Neural crest cell (in vitro differentiated cells): ENCODE measurements around the gene GABRR3. TPM values are rescaled to one million over a fixed set of nuclear protein-coding genes. Genes with fewer than 3 reads are reported as not detected.
"Not testable (repeated sequence)": the region's sequence is repeated elsewhere in the genome, so short reads cannot be mapped to it uniquely, and the experiment has no call there.

Experiments used
- DNase-seq: peaks from one replicate; pipeline ENCODE4 v3.0.0; 2021; ENCODE audit warnings: low read depth, mixed read lengths, low spot score
- H3K27ac Mint-ChIP-seq: one replicate; pipeline ENCODE4 v1.8.0; 2021; ENCODE audit warnings: mild to moderate bottlenecking, mixed read lengths; ENCODE audit not compliant: unreplicated experiment
- H3K27me3 Mint-ChIP-seq: 2 replicates; pipeline ENCODE4 v1.8.0; 2021; ENCODE audit warnings: low read depth, mild to moderate bottlenecking, mixed read lengths
- H3K36me3 Mint-ChIP-seq: 2 replicates; pipeline ENCODE4 v1.8.0; 2021; ENCODE audit warnings: low read depth, mild to moderate bottlenecking, mixed read lengths
- H3K4me1 Mint-ChIP-seq: 2 replicates; pipeline ENCODE4 v1.8.0; 2021; ENCODE audit warnings: mixed read lengths
- H3K4me3 Mint-ChIP-seq: one replicate; pipeline ENCODE4 v1.8.0; 2021; ENCODE audit warnings: mild to moderate bottlenecking, mixed read lengths
- H3K9me3 Mint-ChIP-seq: 2 replicates; pipeline ENCODE4 v1.8.0; 2021; ENCODE audit warnings: mixed read lengths
- total RNA-seq: library from RNA; stranded (reverse); gene quantifications from 2 replicates; pipeline ENCODE4 v1.2.1, GENCODE V29; 2021
- TF ChIP-seq, protein P1 (sequence below): fragments of 200-600 bp; sonication (generic); conservative IDR thresholded peaks from 2 replicates; pipeline ENCODE4 v1.5.0; 2021; ENCODE audit warnings: antibody characterized with exemption, mild to moderate bottlenecking

The GABRR3 gene
- total RNA-seq, 1 donor from 2014 or later, result not detected

DNA sequence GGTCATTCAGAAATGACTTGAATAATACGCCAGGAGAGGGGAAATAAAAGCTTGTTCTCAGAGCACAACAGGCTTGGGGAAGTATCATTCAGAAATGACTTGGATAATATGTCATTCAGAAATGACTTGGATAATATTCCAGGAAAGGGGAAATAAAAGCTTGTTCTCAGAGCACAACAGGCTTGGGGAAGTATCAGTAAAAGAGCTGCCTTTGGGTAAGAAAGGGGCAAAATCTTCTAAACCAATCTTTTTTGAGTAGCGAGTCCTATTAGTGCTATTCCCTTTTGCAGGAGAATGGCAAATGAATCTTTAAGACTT lies 20.9 kb downstream of the GABRR3 start:
- no peak for DNase-seq
- TF ChIP-seq, protein P1, sequence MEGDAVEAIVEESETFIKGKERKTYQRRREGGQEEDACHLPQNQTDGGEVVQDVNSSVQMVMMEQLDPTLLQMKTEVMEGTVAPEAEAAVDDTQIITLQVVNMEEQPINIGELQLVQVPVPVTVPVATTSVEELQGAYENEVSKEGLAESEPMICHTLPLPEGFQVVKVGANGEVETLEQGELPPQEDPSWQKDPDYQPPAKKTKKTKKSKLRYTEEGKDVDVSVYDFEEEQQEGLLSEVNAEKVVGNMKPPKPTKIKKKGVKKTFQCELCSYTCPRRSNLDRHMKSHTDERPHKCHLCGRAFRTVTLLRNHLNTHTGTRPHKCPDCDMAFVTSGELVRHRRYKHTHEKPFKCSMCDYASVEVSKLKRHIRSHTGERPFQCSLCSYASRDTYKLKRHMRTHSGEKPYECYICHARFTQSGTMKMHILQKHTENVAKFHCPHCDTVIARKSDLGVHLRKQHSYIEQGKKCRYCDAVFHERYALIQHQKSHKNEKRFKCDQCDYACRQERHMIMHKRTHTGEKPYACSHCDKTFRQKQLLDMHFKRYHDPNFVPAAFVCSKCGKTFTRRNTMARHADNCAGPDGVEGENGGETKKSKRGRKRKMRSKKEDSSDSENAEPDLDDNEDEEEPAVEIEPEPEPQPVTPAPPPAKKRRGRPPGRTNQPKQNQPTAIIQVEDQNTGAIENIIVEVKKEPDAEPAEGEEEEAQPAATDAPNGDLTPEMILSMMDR, result no peak
- H3K27ac Mint-ChIP-seq, result no peak overlapping the region
- no peaks in the 10 kb centered on the region for H3K36me3 Mint-ChIP-seq
- H3K27me3 Mint-ChIP-seq, result no peaks in the 10 kb centered on the region
- H3K4me3 Mint-ChIP-seq, result no peak overlapping the region
- peaks cover 5% of the 10 kb centered on the region for H3K9me3 Mint-ChIP-seq
- H3K4me1 Mint-ChIP-seq, result no peaks in the 10 kb centered on the region

GRCh38 chr3:98013411-98014267 lies 21.5 kb downstream of the GABRR3 start:
- Mint-ChIP-seq H3K9me3 (peaks cover 5% of the 10 kb centered on the region), H3K27ac (no peak overlapping the region), H3K27me3 (no peaks in the 10 kb centered on the region), H3K36me3 (no peaks in the 10 kb centered on the region), H3K4me3 (no peak overlapping the region), H3K4me1 (no peaks in the 10 kb centered on the region)
- TF ChIP-seq, protein P1, result peak; percentile 26
- DNase-seq, result no peak

DNA sequence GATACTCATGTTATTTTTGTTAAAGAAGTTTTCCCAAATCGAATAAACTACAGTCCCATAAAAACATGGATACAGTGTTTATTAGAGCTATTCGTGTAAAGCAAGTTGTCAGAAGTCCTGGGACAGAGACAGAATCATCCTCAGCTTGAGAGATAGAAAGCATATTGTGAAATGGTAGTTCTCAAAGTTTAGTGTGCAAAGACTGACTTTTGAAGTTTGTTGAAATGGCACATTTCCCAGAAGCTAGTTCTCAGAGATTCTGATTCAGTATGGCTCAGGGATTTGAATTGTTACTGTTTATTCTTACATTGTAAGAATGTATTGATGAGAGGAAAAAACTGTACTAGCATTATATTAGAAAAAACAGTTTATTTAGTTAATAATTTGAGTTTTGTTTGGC lies 22.1 kb downstream of the GABRR3 start:
- H3K4me3 Mint-ChIP-seq, result no peak overlapping the region
- no peak for DNase-seq
- no peaks in the 10 kb centered on the region for H3K36me3 Mint-ChIP-seq
- no peak overlapping the region for H3K27ac Mint-ChIP-seq
- H3K27me3 Mint-ChIP-seq, result no peaks in the 10 kb centered on the region
- H3K9me3 Mint-ChIP-seq, result peaks cover 5% of the 10 kb centered on the region
- no peaks in the 10 kb centered on the region for H3K4me1 Mint-ChIP-seq
- TF ChIP-seq, protein P1, result no peak

GRCh38 chr3:98010883-98011449 lies 24.1 kb downstream of the GABRR3 start:
- DNase-seq, H3K9me3 Mint-ChIP-seq, H3K27ac Mint-ChIP-seq, H3K36me3 Mint-ChIP-seq, H3K4me3 Mint-ChIP-seq, H3K4me1 Mint-ChIP-seq, H3K27me3 Mint-ChIP-seq: not testable (repeated sequence)

DNA sequence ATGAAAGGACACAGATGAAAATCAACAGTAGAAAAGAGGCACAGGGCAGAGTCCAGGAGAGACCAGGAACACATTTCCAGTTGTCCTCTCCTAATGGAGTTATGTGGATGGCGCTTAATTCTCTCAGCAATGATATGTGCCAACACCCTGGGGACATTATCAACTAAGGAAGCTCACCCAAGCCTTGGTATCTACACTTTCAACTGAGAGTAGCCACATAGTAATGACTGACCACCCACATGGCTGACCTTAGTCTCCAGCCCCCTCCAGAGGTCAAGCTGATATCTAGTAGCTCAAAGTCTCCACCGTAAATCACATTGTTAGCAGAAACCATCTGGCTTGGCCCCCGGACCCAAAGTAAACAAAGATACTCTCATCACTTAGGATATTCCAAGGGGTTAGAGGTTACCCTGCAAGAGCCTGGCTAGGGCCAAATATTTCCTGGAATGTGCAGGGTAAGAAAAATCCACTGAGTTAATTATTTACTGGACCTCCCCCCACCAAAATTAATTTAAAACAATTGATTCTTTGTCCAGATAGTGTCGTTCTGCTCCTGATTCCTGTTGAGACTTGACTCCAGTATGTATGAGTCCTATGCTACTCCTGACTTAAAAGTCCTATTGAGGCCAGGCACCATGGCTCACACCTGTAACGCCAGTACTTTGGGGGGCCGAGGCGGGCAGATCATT lies 24.8 kb downstream of the GABRR3 start:
- no peak overlapping the region for H3K27ac Mint-ChIP-seq
- peaks cover 5% of the 10 kb centered on the region for H3K9me3 Mint-ChIP-seq
- no peaks in the 10 kb centered on the region for H3K27me3 Mint-ChIP-seq
- H3K4me1 Mint-ChIP-seq, result no peaks in the 10 kb centered on the region
- no peak for DNase-seq
- no peak overlapping the region for H3K4me3 Mint-ChIP-seq
- TF ChIP-seq, protein P1, result no peak
- H3K36me3 Mint-ChIP-seq, result no peaks in the 10 kb centered on the region

GRCh38 chr3:98008855-98009254 lies 26.3 kb downstream of the GABRR3 start:
- Mint-ChIP-seq H3K4me3 (no peak overlapping the region), H3K9me3 (peaks cover 5% of the 10 kb centered on the region), H3K4me1 (no peaks in the 10 kb centered on the region), H3K36me3 (no peaks in the 10 kb centered on the region), H3K27ac (no peak overlapping the region), H3K27me3 (no peaks in the 10 kb centered on the region)
- DNase-seq, result no peak
- TF ChIP-seq, protein P1, result no peak
